Gastroesophageal sphincter (tissue), 4 donors: ENCODE results near the gene RBBP9. TPM values are rescaled to one million over a fixed set of nuclear protein-coding genes. Genes with fewer than 3 reads are reported as not detected.

Source experiments
- ATAC-seq: fragments of 150-250 bp; one replicate; pipeline ENCODE4 v1.9.1; 2016; ENCODE audit warnings: mild to moderate bottlenecking, moderate library complexity
- H3K27ac ChIP-seq, 4 donors: fragments of 200-600 bp; sonication (generic) in 3 of 4; 1 replicate in 3 of 4; 2 replicates in 1 of 4; pipeline ENCODE4 v1.5.1; 2016 to 2019
- H3K27me3 ChIP-seq: fragments of 200-600 bp; sonication (generic); one replicate; pipeline ENCODE4 v1.5.1; 2019
- H3K36me3 ChIP-seq, 2 donors: fragments of 200-600 bp; sonication (generic); one replicate each; pipeline ENCODE4 v1.5.1; 2019; ENCODE audit warnings: control low read depth in 1 of 2
- H3K4me1 ChIP-seq, 3 donors: fragments of 200-600 bp; sonication (generic); 1 replicate in 2 of 3; 2 replicates in 1 of 3; pipeline ENCODE4 v1.5.1; 2016 to 2019; ENCODE audit warnings: control low read depth in 2 of 3
- H3K4me3 ChIP-seq, 2 donors: fragments of 200-600 bp; sonication (generic); one replicate each; pipeline ENCODE4 v1.5.1; 2019; ENCODE audit warnings: mild to moderate bottlenecking in 1 of 2, moderate library complexity in 1 of 2
- H3K9me3 ChIP-seq, 3 donors: fragments of 200-600 bp; sonication (generic); one replicate each; pipeline ENCODE4 v1.5.1; 2017 to 2019; ENCODE audit warnings: control low read depth in 2 of 3
- EP300 ChIP-seq: sonication (generic); formaldehyde crosslinking; IDR thresholded peaks from one replicate; pipeline ENCODE4 v1.6.1; 2017; ENCODE audit warnings: antibody characterized with exemption, mild to moderate bottlenecking
- POLR2A ChIP-seq, 2 donors: fragments of 450-650 bp; IDR thresholded peaks; one replicate each; pipeline ENCODE4 v1.6.1; 2017; ENCODE audit warnings: antibody characterized with exemption in 2 of 2, mild to moderate bottlenecking in 2 of 2, moderate library complexity in 1 of 2
- POLR2AphosphoS5 ChIP-seq: sonication (generic); formaldehyde crosslinking; IDR thresholded peaks from one replicate; pipeline ENCODE4 v1.6.1; 2017; ENCODE audit warnings: antibody characterized with exemption
- WGBS, 2 donors: methylation state at CpG; one replicate each; pipeline ENCODE4 v1.1.5; 2018; ENCODE audit warnings: low coverage in 1 of 2; 5-methylcytosine and 5-hydroxymethylcytosine counted together
- total RNA-seq, 4 donors: library from RNA; depleted of rRNA; stranded (reverse); fragments of >200 nt; gene quantifications; one replicate each; pipeline ENCODE4 v1.1.0, GENCODE V29; 2016
- TF ChIP-seq, protein P1 (sequence below), 4 experiments: fragments of 200-600 bp in 2 of 4; fragments of 450-650 bp in 2 of 4; sonication (generic) in 1 of 4; IDR thresholded peaks; one replicate each; pipeline ENCODE4 v1.5.1; 2017 to 2019; ENCODE audit warnings: antibody characterized with exemption in 4 of 4, mild to moderate bottlenecking in 2 of 4, moderate library complexity in 2 of 4

Gene RBBP9
- total RNA-seq, 4 donors from 2014 or later: 14.9 to 27.0 (median 21.2) TPM

DNA sequence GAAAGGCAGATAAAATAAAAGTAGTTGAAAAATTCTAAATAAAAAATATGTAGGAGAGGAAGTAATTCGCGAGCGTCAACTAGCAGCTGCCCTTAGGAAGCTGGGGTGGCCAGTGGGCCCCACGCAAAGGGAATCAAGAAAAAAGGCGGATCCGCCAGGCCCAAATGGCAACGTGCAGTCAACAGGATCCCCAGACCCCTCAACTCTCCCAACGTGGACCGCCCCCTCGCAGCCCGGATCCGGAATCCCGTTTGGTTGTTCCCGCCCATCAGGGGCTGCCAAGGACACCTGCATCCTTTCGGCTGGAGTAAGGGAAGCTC, 30.5 kb downstream of the RBBP9 start:
- TF ChIP-seq POLR2A (IDR thresholded peaks at IDR 0.05): no peak
- TF ChIP-seq POLR2AphosphoS5: no peak
- TF ChIP-seq, protein P1, sequence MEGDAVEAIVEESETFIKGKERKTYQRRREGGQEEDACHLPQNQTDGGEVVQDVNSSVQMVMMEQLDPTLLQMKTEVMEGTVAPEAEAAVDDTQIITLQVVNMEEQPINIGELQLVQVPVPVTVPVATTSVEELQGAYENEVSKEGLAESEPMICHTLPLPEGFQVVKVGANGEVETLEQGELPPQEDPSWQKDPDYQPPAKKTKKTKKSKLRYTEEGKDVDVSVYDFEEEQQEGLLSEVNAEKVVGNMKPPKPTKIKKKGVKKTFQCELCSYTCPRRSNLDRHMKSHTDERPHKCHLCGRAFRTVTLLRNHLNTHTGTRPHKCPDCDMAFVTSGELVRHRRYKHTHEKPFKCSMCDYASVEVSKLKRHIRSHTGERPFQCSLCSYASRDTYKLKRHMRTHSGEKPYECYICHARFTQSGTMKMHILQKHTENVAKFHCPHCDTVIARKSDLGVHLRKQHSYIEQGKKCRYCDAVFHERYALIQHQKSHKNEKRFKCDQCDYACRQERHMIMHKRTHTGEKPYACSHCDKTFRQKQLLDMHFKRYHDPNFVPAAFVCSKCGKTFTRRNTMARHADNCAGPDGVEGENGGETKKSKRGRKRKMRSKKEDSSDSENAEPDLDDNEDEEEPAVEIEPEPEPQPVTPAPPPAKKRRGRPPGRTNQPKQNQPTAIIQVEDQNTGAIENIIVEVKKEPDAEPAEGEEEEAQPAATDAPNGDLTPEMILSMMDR (IDR thresholded peaks at IDR 0.05): no peak
- no peak for TF ChIP-seq EP300
- 1 to 3% methylated on average over 10 to 14 of the region's 15 CpGs for WGBS, 2 donors
- ATAC-seq: peak; percentile 63
- H3K27ac ChIP-seq: peak overlapping the region in 3 of 4 donors; percentile 79 to 84 (median 84)
- H3K27me3 ChIP-seq: no peaks in the 10 kb centered on the region
- H3K4me1 ChIP-seq: peaks cover 0 to 28% (median 10%) of the 10 kb centered on the region in 3 donors
- peaks cover 0 to 25% of the 10 kb centered on the region in 2 donors for H3K36me3 ChIP-seq
- no peaks in the 10 kb centered on the region for H3K9me3 ChIP-seq
- H3K4me3 ChIP-seq: peak overlapping the region; percentile 51 to 71

DNA sequence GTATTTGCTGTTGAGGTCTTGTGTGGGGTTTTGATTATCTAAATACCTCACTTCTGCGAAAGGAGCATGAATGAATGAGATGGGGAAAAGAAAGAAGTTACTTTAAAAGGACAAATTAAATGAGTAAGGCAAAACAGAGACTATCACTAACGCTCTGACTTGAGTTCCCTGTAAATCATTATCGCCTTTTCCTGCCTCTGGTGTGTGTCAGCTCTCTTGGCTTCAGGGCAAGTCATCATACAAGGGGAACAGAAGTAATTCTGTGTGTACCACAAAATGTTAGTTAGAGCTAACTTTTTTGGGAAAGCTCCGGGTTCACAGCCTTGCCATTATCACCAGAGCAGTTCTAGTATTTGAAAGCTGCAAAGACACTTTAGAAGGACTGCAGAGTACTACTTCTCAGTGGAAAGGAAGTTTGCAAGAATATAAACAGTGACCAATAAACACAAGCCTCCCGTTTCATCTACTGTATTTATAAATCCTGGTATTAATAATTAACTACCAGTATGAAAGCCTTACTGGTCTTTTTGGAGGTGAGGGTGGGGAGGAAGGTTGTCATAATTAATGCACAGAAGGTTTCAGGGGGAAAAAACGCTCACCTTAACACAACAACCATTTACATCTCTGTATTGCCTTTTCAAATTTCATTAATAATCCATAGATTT, 31.4 kb downstream of the RBBP9 start:
- 35 to 41% methylated on average over 5 to 6 of the region's 6 CpGs for WGBS, 2 donors
- no peak overlapping the region for H3K27ac ChIP-seq
- H3K4me3 ChIP-seq: no peak overlapping the region
- peaks cover 0 to 28% (median 10%) of the 10 kb centered on the region in 3 donors for H3K4me1 ChIP-seq
- H3K9me3 ChIP-seq: no peaks in the 10 kb centered on the region
- TF ChIP-seq POLR2AphosphoS5 (no peak), EP300 (no peak), POLR2A (IDR thresholded peaks at IDR 0.05) (no peak)
- TF ChIP-seq, protein P1 (IDR thresholded peaks at IDR 0.05): no peak
- no peaks in the 10 kb centered on the region for H3K27me3 ChIP-seq
- ATAC-seq: no peak
- H3K36me3 ChIP-seq: peaks cover 0 to 16% of the 10 kb centered on the region in 2 donors

DNA sequence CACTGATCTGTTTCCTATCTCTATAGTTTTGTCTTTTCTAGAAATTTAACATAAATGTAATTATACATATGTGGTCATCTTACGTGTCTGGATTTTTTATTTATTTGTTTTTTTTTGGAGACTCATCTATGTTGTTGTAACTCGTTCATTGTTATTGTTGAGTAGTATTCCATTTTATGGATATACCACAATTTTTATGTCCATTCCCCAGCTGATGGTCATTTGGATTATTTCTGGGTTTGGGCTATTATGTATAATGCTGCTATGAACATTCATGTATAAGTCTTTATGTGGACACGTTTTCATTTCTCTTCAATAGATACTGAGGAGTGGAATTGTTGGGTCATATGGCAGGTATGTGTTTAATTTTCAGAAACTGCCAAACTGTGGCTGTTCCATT, 40.4 kb downstream of the RBBP9 start:
- H3K36me3 ChIP-seq: peaks cover 0 to 16% of the 10 kb centered on the region in 2 donors
- H3K27me3 ChIP-seq: no peaks in the 10 kb centered on the region
- no peak overlapping the region for H3K4me3 ChIP-seq
- WGBS, 2 donors: 87 to 92% methylated on average over 3 of the region's 3 CpGs
- no peak overlapping the region for H3K27ac ChIP-seq
- H3K9me3 ChIP-seq: peaks cover 0 to 8% (median 0%) of the 10 kb centered on the region in 3 donors
- TF ChIP-seq, protein P1 (IDR thresholded peaks at IDR 0.05): no peak
- TF ChIP-seq POLR2AphosphoS5: no peak
- TF ChIP-seq EP300: no peak
- no peak for TF ChIP-seq POLR2A (IDR thresholded peaks at IDR 0.05)
- no peak for ATAC-seq
- H3K4me1 ChIP-seq: no peaks in the 10 kb centered on the region

- 41 to 62% methylated on average over 4 of the region's 4 CpGs for WGBS, 2 donors
- no peak for ATAC-seq
- Histone ChIP-seq H3K4me3 (no peak overlapping the region), H3K27me3 (no peaks in the 10 kb centered on the region), H3K27ac (no peak overlapping the region), H3K9me3 (no peaks in the 10 kb centered on the region), H3K4me1 (no peaks in the 10 kb centered on the region), H3K36me3 (peaks cover 0 to 7% of the 10 kb centered on the region in 2 donors)
- no peak for TF ChIP-seq EP300
- TF ChIP-seq, protein P1 (IDR thresholded peaks at IDR 0.05): no peak
- TF ChIP-seq POLR2AphosphoS5: no peak
- no peak for TF ChIP-seq POLR2A (IDR thresholded peaks at IDR 0.05)
These were observed 53.1 kb downstream of the RBBP9 start for GRCh38 chr20:18443886-18444285.

DNA sequence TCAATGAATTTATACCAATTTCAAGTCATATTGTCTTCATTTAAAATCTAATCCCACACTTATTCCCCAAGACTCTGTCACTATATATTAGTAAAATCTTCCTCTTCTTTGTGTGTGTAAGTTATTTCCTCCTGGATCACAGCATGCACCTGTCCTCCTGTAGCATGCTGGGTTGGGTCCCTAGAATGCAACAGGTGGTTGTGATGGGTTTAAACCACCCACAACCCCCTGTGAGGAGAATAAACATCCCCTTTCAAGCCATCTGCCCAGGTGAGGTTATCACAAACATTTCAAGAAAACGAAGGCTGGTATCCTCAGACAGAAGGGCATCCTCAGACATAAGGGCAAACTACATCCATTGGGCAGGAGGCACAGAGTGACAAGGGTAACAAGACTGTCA, 56.6 kb downstream of the RBBP9 start:
- Histone ChIP-seq H3K36me3 (no peaks in the 10 kb centered on the region), H3K4me3 (no peak overlapping the region), H3K9me3 (no peaks in the 10 kb centered on the region), H3K27me3 (no peaks in the 10 kb centered on the region), H3K27ac (no peak overlapping the region), H3K4me1 (no peaks in the 10 kb centered on the region)
- no peak for ATAC-seq
- WGBS, 2 donors: 29% methylated on average over 1 of the region's 1 CpG; no CpG with 5 or more reads in 1 of the 2 donors
- TF ChIP-seq POLR2AphosphoS5 (no peak), EP300 (no peak), POLR2A (IDR thresholded peaks at IDR 0.05) (no peak)
- TF ChIP-seq, protein P1 (IDR thresholded peaks at IDR 0.05): no peak
